HG02571 (cell line): ENCODE measurements around the gene SERTAD4.
"Not testable (repeated sequence)": the region's sequence is repeated elsewhere in the genome, so short reads cannot be mapped to it uniquely, and the experiment has no call there.

Source experiments
- ATAC-seq: cut with Tn5 transposase; IDR thresholded peaks from one replicate; pipeline ENCODE4 v1.9.1; 2021; ENCODE audit warnings: mild to moderate bottlenecking, moderate library complexity; ENCODE audit not compliant: unreplicated experiment

SERTAD4 gene

GRCh38 chr1:210257698-210258529 lies 25.3 kb downstream of the SERTAD4 start:
- no peak for ATAC-seq

DNA sequence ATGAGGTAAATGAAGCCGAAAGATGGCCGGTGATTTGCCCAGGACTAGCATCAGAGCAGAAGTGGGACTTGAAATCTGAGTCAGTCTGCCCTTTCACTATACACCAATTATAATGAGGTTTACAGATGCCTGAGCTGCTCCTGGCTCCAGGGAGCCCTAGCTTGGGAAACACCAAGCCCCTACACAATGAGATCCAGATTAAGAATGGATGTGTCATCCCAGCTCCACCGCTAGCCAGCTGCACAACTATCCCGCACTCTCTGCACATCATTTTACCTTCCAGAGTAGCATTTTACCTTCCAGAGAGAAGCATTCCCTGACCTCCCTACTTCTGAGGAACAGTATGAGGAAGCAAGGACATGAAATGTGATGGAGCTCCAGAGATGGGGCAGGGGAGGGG lies 27.0 kb downstream of the SERTAD4 start:
- ATAC-seq = no peak

DNA sequence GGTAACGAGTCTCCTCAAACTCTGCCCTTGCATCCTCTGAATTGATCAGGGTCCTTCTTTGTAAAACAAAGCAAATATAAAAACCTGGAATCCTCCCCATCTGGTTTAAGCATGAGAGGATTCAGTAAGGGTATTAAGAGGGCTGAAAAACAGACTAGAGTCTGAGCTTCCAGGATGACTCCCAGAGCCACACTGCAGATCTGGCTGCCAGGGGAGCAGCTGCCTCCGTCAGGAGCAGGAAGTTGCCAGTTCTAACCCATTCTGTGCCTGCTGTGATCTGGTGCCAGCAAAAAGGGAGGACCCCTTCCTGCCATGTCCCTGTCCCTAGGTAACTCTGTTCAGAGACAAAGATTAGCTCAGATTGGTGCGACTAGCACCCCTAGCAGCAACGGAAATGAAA lies 27.5 kb downstream of the SERTAD4 start:
- ATAC-seq = no peak

GRCh38 chr1:210262167-210262896 lies 29.7 kb downstream of the SERTAD4 start:
- no peak for ATAC-seq

GRCh38 chr1:210262897-210263272 lies 30.3 kb downstream of the SERTAD4 start:
- ATAC-seq = no peak

- ATAC-seq = no peak
These were observed 31.4 kb downstream of the SERTAD4 start for GRCh38 chr1:210263963-210264362.

GRCh38 chr1:210264496-210265380 lies 32.1 kb downstream of the SERTAD4 start:
- ATAC-seq = no peak

DNA sequence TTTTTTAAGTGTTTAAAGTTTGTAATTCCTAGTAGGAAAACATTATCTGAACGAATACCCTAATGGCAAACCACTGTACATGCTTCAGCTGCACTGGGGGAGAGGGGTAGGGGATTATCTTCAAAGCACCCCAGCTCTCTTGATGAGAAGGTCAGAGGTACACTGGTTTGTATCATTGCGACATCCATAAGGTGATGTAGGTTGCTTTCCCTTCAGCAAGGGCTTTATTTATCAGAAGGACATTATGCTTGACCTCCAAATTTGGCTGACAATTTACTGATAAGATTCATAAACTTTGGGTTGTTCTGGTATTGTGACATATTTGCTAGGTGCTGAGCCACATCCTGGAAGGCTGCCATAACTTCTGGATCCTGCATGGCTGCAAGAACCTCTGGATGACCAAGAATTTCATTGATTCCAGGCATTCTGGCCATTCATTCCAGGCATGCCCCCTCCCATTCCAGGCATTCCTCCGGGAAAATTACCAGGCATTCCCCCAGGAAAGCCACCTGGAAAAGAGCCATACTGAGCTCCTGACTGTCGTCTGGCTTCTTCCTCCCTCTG lies 32.9 kb downstream of the SERTAD4 start:
- ATAC-seq = not testable (repeated sequence)

GRCh38 chr1:210269981-210270380 lies 37.4 kb downstream of the SERTAD4 start:
- ATAC-seq = no peak

GRCh38 chr1:210272666-210273065 lies 40.1 kb downstream of the SERTAD4 start:
- ATAC-seq = no peak

GRCh38 chr1:210280221-210280620 lies 47.6 kb downstream of the SERTAD4 start:
- no peak for ATAC-seq

- ATAC-seq = no peak
These were observed 55.5 kb downstream of the SERTAD4 start for GRCh38 chr1:210288116-210288515.

GRCh38 chr1:210289248-210289647 lies 56.7 kb downstream of the SERTAD4 start:
- ATAC-seq = no peak

GRCh38 chr1:210291081-210291764 lies 58.6 kb downstream of the SERTAD4 start:
- ATAC-seq = no peak

DNA sequence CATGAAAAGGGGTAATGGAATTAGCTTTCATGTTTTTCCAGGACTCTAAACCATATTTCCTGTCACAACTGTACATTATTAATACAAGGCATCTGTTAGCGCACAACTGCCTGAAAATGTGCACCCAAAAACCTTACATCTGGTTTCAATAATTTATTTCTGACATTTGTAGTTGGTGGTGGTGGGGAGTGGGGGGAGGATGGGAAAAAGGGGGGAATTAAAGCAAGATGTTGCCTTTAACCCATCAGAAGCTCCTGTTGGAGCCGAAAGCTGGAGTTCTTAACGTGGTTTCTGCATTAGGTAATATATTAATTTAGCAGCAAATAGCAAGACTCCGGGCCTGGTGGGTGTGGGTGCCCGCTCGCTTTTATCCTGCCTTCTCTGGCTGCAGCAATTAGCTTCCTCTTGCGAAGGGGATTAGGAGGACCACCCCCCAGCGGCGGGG lies 59.2 kb downstream of the SERTAD4 start:
- no peak for ATAC-seq

DNA sequence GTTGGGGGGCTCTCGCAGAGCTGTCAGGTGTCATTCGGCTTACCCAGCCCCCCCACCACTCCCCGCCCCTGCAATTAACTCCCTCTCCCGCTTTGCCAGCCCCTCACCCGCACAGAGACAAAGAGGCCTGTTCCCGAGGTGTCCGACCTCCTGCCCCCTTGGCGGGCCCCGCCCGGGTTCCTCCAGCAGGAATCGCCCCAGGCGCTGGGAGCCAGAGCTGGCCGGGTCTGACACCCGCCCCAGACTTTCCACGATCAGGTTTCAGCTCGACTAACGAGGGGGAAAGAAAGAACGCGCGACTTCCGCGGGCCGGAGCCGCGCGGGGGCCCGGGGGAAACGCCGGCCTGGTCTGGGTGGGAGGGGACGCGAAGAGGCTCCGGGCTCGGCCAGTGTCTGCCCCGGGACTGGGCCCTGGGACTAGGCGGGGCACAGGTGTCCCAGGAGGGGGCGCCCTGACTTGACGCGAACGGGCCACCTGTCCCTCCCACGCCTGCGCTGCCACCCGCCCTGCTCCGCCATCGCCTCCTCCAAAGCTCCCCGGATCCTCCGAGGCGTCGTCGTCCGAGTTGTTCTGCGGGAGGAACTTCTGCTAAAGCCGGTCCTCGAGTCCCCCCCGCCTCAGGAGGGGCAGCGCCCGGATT lies 59.8 kb downstream of the SERTAD4 start:
- peak; percentile 68 for ATAC-seq

- no peak for ATAC-seq
These were observed 60.6 kb downstream of the SERTAD4 start for GRCh38 chr1:210293171-210293607.

DNA sequence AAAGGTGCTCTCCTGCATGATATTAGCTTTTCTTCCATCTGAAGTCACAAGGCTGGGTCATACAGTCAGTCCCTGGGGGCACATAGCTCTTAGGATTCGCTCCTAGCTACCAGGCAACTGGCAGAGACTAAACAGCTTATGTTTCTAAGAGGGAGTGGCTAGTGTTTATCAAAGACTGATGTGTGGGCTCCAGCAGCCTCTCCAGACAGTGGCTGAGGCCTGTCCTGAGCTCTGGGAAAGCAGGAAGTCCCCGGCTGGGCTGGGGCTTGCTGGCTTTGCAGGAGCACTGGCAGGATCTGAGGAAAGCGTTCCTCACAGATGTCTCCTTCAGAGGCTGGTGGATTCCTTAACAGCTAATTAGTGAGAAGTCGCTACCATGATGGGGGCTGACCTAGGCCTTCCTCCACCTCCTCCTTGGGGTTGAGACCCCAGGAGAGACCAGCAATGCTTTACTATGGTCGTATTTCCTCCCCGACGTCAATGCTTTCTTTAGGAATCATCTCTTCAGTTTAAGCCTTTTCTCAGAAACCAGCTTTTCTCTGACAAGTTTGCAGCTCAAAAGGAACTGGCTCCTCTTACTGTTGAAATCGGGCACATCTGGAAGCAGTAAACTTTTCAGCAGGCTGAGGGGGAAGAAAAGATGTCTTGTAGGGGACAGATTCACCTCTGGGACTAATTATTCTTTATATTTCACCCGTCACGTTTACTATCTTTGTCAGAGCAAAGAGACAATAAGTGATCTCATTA lies 62.6 kb downstream of the SERTAD4 start:
- ATAC-seq = no peak
